HepG2 (cell line): ENCODE results near the gene TSPAN5. TPM values are rescaled to one million over a fixed set of nuclear protein-coding genes. Genes with fewer than 3 reads are reported as not detected.

Experiments
- ATAC-seq: fragments of 200-7000 bp; cut with Tn5 transposase; 3 replicates; pipeline ENCODE4 v1.9.1; 2020; ENCODE audit warnings: mild to moderate bottlenecking, moderate library complexity
- BruUV-seq: library from RNA; stranded (reverse); fragments of 400-500 nt; replicated peaks from 2 replicates; lab custom pipeline; 2021; lab: Mats Ljungman, UMichigan
- CTCF ChIA-PET: fragments of 300-600 bp; formaldehyde crosslinking; extraction: SDS; loops from one replicate; lab custom pipeline; 2021; ENCODE audit warnings: low total read pairs, inconsistent platforms, low intra/inter-chr PET ratio; lab: Yijun Ruan, JAX
- POLR2A ChIA-PET: fragments of 350-600 bp; sonication (Branson Sonifier 250); formaldehyde crosslinking; loops from one replicate; lab custom pipeline; 2020; ENCODE audit warnings: antibody characterized with exemption, inconsistent platforms; lab: Yijun Ruan, JAX
- DNase-seq: peaks from one replicate; pipeline ENCODE4 v3.0.0-alpha.2; 2015; ENCODE audit warnings: low spot score
- FAIRE-seq: peaks from 3 replicates; lab custom pipeline; 2011; peaks lifted over from hg19 to GRCh38; lab: Jason Lieb, UNC
- H2AFZ ChIP-seq: one replicate; pipeline ENCODE4 v1.6.1; 2011; ENCODE audit warnings: low read length, inconsistent platforms
- H3K27ac ChIP-seq: fragments of 300-600 bp; 3 replicates; pipeline ENCODE4 v1.8.0; 2011; ENCODE audit warnings: mixed run types, mild to moderate bottlenecking, mixed read lengths, low read length, inconsistent platforms; ENCODE audit not compliant: insufficient read depth; ENCODE audit errors: extremely low read length
- H3K27me3 ChIP-seq, 2 experiments: fragments of 200-600 bp in 1 of 2; 2 replicates in 1 of 2; 3 replicates in 1 of 2; pipeline versions ENCODE4 v1.6.0 to v1.8.0; 2011; ENCODE audit warnings: low read length in 2 of 2, mild to moderate bottlenecking in 2 of 2, moderate library complexity in 2 of 2, inconsistent platforms in 1 of 2; ENCODE audit not compliant: insufficient read depth in 2 of 2, control insufficient read depth in 1 of 2
- H3K36me3 ChIP-seq, 2 experiments: fragments of 200-600 bp in 1 of 2; replicated peaks in 1 of 2; 2 replicates in 1 of 2; 3 replicates in 1 of 2; pipeline versions ENCODE4 v1.5.1 to v1.8.0; 2011; ENCODE audit warnings: low read length in 2 of 2, inconsistent platforms in 1 of 2; ENCODE audit not compliant: insufficient read depth in 2 of 2, control insufficient read depth in 1 of 2
- H3K4me1 ChIP-seq: 2 replicates; pipeline ENCODE4 v1.5.1; 2012; ENCODE audit warnings: low read length, inconsistent platforms; ENCODE audit not compliant: insufficient read depth
- H3K4me2 ChIP-seq: 2 replicates; pipeline ENCODE4 v1.6.0; 2011; ENCODE audit warnings: low read depth, low read length, inconsistent platforms
- H3K4me3 ChIP-seq, 3 experiments: fragments of 200-600 bp in 1 of 3; sonication (generic), shearing (Covaris generic) in 1 of 3; replicated peaks in 1 of 3; 2 replicates each; pipeline ENCODE4 v1.5.1; 2011 to 2016; ENCODE audit warnings: low read length in 3 of 3, inconsistent platforms in 2 of 3, low read depth in 2 of 3, mild to moderate bottlenecking in 2 of 3, control low read depth in 1 of 3, mixed read lengths in 1 of 3; ENCODE audit not compliant: insufficient read depth in 1 of 3
- H3K79me2 ChIP-seq: one replicate; pipeline ENCODE4 v1.6.1; 2011; ENCODE audit warnings: low read length, inconsistent platforms; ENCODE audit not compliant: insufficient read depth
- H3K9ac ChIP-seq: 2 replicates; pipeline ENCODE4 v1.6.0; 2011; ENCODE audit warnings: mild to moderate bottlenecking, low read depth, low read length, inconsistent platforms; ENCODE audit not compliant: insufficient read depth
- H3K9me3 ChIP-seq: 2 replicates; pipeline ENCODE4 v1.5.1; 2012; ENCODE audit warnings: mild to moderate bottlenecking, low read length
- H4K20me1 ChIP-seq: 2 replicates; pipeline ENCODE4 v1.6.0; 2011; ENCODE audit warnings: inconsistent platforms, mild to moderate bottlenecking, low read length, moderate library complexity; ENCODE audit not compliant: insufficient read depth
- ARNTL ChIP-seq: sonication (generic); formaldehyde crosslinking; IDR thresholded peaks from 2 replicates; pipeline ENCODE4 v1.4.0; 2020; ENCODE audit warnings: mild to moderate bottlenecking, missing genetic modification reagents
- CAMTA2 ChIP-seq: sonication (generic); formaldehyde crosslinking; IDR thresholded peaks from 2 replicates; pipeline ENCODE4 v1.4.0; 2020; ENCODE audit warnings: mild to moderate bottlenecking, missing genetic modification reagents, borderline replicate concordance
- PHF20 ChIP-seq: sonication (generic); formaldehyde crosslinking; IDR thresholded peaks from 2 replicates; pipeline ENCODE4 v1.5.0; 2020; ENCODE audit warnings: mild to moderate bottlenecking, missing genetic modification reagents
- REPIN1 ChIP-seq: sonication (generic); formaldehyde crosslinking; IDR thresholded peaks from 2 replicates; pipeline ENCODE4 v1.8.0; 2022; ENCODE audit warnings: missing genetic modification reagents, low read depth, mild to moderate bottlenecking, borderline replicate concordance
- SCMH1 ChIP-seq: sonication (generic); formaldehyde crosslinking; IDR thresholded peaks from 2 replicates; pipeline ENCODE4 v1.9.0; 2021; ENCODE audit warnings: missing genetic modification reagents, mild to moderate bottlenecking, borderline replicate concordance
- SOX5 ChIP-seq: IDR thresholded peaks from 2 replicates; pipeline ENCODE4 v1.6.1; 2016; ENCODE audit warnings: borderline replicate concordance
- STAG1 ChIP-seq: sonication (generic); formaldehyde crosslinking; IDR thresholded peaks from 2 replicates; pipeline ENCODE4 v1.4.0; 2020; ENCODE audit warnings: missing genetic modification reagents
- ZC3H4 ChIP-seq: sonication (generic); formaldehyde crosslinking; IDR thresholded peaks from 2 replicates; pipeline ENCODE4 v1.4.0; 2020; ENCODE audit warnings: missing genetic modification reagents, borderline replicate concordance
- ZNF431 ChIP-seq: sonication (generic); formaldehyde crosslinking; IDR thresholded peaks from 2 replicates; pipeline ENCODE4 v1.9.0; 2022; ENCODE audit warnings: missing genetic modification reagents, low read depth, mild to moderate bottlenecking, borderline replicate concordance
- ZNF577 ChIP-seq: sonication (generic); formaldehyde crosslinking; IDR thresholded peaks from 2 replicates; pipeline ENCODE4 v1.4.0; 2020; ENCODE audit warnings: mild to moderate bottlenecking, low read depth, missing genetic modification reagents, borderline replicate concordance
- WGBS: methylation state at CpG from one replicate; pipeline ENCODE4 v1.1.6; 2017; ENCODE audit warnings: low lambda C conversion rate; 5-methylcytosine and 5-hydroxymethylcytosine counted together
- in situ Hi-C: cut with HindIII; loops from 2 replicates; pipeline ENCODE4 v1.10.0; 2017; ENCODE audit warnings: low pct_unique_long_range_greater_than_20kb; ENCODE audit not compliant: extremely low pct_ligation_motif_present
- intact Hi-C: fragments of 100-400 bp; cut with micrococcal nuclease; formaldehyde crosslinking; loops from one replicate; pipeline ENCODE4 v1.10.0; 2022; ENCODE audit not compliant: unreplicated experiment
- polyA plus RNA-seq, 8 experiments: library from polyadenylated mRNA; depleted of rRNA in 3 of 8; stranded (reverse) in 7 of 8; unstranded in 1 of 8; fragments of >200 nt; fragmentation: Illumina TruSeq in 4 of 8; extraction: Trizol in 4 of 8; gene quantifications; 2 replicates each; pipeline versions ENCODE4 v1.2.1 to v1.2.3, GENCODE V29; 2011 to 2016; ENCODE audit warnings: low read depth in 4 of 8, missing spikeins in 1 of 8, mixed read lengths in 1 of 8; ENCODE audit not compliant: insufficient read depth in 1 of 8
- total RNA-seq, 5 experiments: library from RNA; depleted of rRNA; stranded (reverse); fragments of >200 nt; fragmentation: Illumina TruSeq; extraction: Trizol; gene quantifications; 2 replicates each; pipeline ENCODE4 v1.2.3, GENCODE V29; 2016; ENCODE audit warnings: low read depth in 1 of 5

Gene TSPAN5
- total and polyA plus RNA-seq, 2 of the 13 experiments (the other 11 are each of a cell fraction or from before 2014, with no cell fraction given): 0.20 to 0.53 TPM

GRCh38 chr4:98618680-98619079 lies 39.7 kb downstream of the TSPAN5 start:
- no peaks in the 10 kb centered on the region for H3K79me2 ChIP-seq
- WGBS: 37% methylated on average over 3 of the region's 3 CpGs
- ATAC-seq (no peak), DNase-seq (no peak), FAIRE-seq (no peak)
- H3K4me2 ChIP-seq: no peak overlapping the region
- H2AFZ ChIP-seq: no peak overlapping the region
- ChIA-PET POLR2A (no interaction called here), CTCF (no interaction called here)
- no peaks in the 10 kb centered on the region; a peak in 1 of 5 replicates for H3K27me3 ChIP-seq
- H3K9me3 ChIP-seq: no peaks in the 10 kb centered on the region
- no peak overlapping the region for H3K9ac ChIP-seq
- no peak for TF ChIP-seq STAG1 (CRISPR knock-in tag)
- TF ChIP-seq SOX5 (CRISPR knock-in tag): no peak
- TF ChIP-seq ZC3H4 (CRISPR knock-in tag): no peak
- TF ChIP-seq REPIN1 (CRISPR knock-in tag): no peak
- no peak for TF ChIP-seq ZNF431 (CRISPR knock-in tag)
- no peak for TF ChIP-seq ARNTL (CRISPR knock-in tag)
- TF ChIP-seq CAMTA2 (CRISPR knock-in tag): no peak
- no peak for TF ChIP-seq ZNF577 (CRISPR knock-in tag)
- no peak for TF ChIP-seq PHF20
- TF ChIP-seq SCMH1: no peak
- H3K4me1 ChIP-seq: 0 out of 2 replicates have a peak, but pooled peaks cover 7% of the 10 kb centered on the region
- BruUV-seq: no TSS peak
- no peaks in the 10 kb centered on the region for H4K20me1 ChIP-seq
- H3K27ac ChIP-seq: no peak overlapping the region
- in situ Hi-C loops (no loop called here), intact Hi-C loops (no loop called here)
- no peak overlapping the region for H3K4me3 ChIP-seq
- H3K36me3 ChIP-seq: no peaks in the 10 kb centered on the region
